ENCODE data around the gene AQP7.
"Not testable (repeated sequence)": the region's sequence is repeated elsewhere in the genome, so short reads cannot be mapped to it uniquely, and the experiment has no call there.

The AQP7 gene

GRCh38 chr9:33392591-33393021 lies 9.8 kb downstream of the AQP7 start:
- H3K9ac ChIP-seq (ENCODE audit: low read length); H3K4me3 ChIP-seq (ENCODE audit: low read length); DNase-seq (ENCODE audit: low read depth); H3K9me3 ChIP-seq (ENCODE audit: control insufficient read depth, low read length); H3K27me3 ChIP-seq (replicated peaks; ENCODE audit: control insufficient read depth, insufficient read depth, low read length): not testable (repeated sequence)
- peaks cover 45% of the 10 kb centered on the region for H3K4me1 ChIP-seq (ENCODE audit: control insufficient read depth, insufficient read depth, low read length)
- H3K36me3 ChIP-seq (ENCODE audit: control insufficient read depth, insufficient read depth, low read length, severe bottlenecking): peaks cover 20% of the 10 kb centered on the region

- peak; percentile 90 for DNase-seq (ENCODE audit: low read depth)
- Histone ChIP-seq H3K4me1 (ENCODE audit: control insufficient read depth, insufficient read depth, low read length) (peaks cover 43% of the 10 kb centered on the region), H3K4me3 (ENCODE audit: low read length) (peak overlapping the region; percentile 64), H3K9ac (ENCODE audit: low read length) (peak overlapping the region; percentile 77), H3K36me3 (ENCODE audit: control insufficient read depth, insufficient read depth, low read length, severe bottlenecking) (peaks cover 20% of the 10 kb centered on the region)
- not testable (repeated sequence) for H3K27me3 ChIP-seq (replicated peaks; ENCODE audit: control insufficient read depth, insufficient read depth, low read length); H3K9me3 ChIP-seq (ENCODE audit: control insufficient read depth, low read length)
Observed at GRCh38 chr9:33391111-33391771, 11.1 kb downstream of the AQP7 start.

GRCh38 chr9:33388110-33388994 lies 14.0 kb downstream of the AQP7 start:
- Histone ChIP-seq H3K9me3 (ENCODE audit: control insufficient read depth, low read length) (no peaks in the 10 kb centered on the region), H3K4me3 (ENCODE audit: low read length) (no peak overlapping the region), H3K27me3 (replicated peaks; ENCODE audit: control insufficient read depth, insufficient read depth, low read length) (no peaks in the 10 kb centered on the region), H3K36me3 (ENCODE audit: control insufficient read depth, insufficient read depth, low read length, severe bottlenecking) (peaks cover 16% of the 10 kb centered on the region), H3K4me1 (ENCODE audit: control insufficient read depth, insufficient read depth, low read length) (peaks cover 20% of the 10 kb centered on the region), H3K9ac (ENCODE audit: low read length) (peak overlapping the region; percentile 15)
- no peak for DNase-seq (ENCODE audit: low read depth)

GRCh38 chr9:33386998-33387397 lies 15.4 kb downstream of the AQP7 start:
- DNase-seq (ENCODE audit: low read depth); H3K9ac ChIP-seq (ENCODE audit: low read length): not testable (repeated sequence)

GRCh38 chr9:33386641-33386996 lies 15.7 kb downstream of the AQP7 start:
- H3K36me3 ChIP-seq (ENCODE audit: control insufficient read depth, insufficient read depth, low read length, severe bottlenecking): peaks cover 16% of the 10 kb centered on the region
- H3K9ac ChIP-seq (ENCODE audit: low read length); DNase-seq (ENCODE audit: low read depth); H3K4me1 ChIP-seq (ENCODE audit: control insufficient read depth, insufficient read depth, low read length); H3K9me3 ChIP-seq (ENCODE audit: control insufficient read depth, low read length); H3K4me3 ChIP-seq (ENCODE audit: low read length); H3K27me3 ChIP-seq (replicated peaks; ENCODE audit: control insufficient read depth, insufficient read depth, low read length): not testable (repeated sequence)

More at GRCh38 chr9:33386998-33387397, 15.4 kb downstream of the AQP7 start:
- peaks cover 10% of the 10 kb centered on the region for H3K4me1 ChIP-seq (ENCODE audit: control insufficient read depth, insufficient read depth, low read length)
- not testable (repeated sequence) for H3K4me3 ChIP-seq (ENCODE audit: low read length); H3K27me3 ChIP-seq (replicated peaks; ENCODE audit: control insufficient read depth, insufficient read depth, low read length); H3K9me3 ChIP-seq (ENCODE audit: control insufficient read depth, low read length)
- peaks cover 16% of the 10 kb centered on the region for H3K36me3 ChIP-seq (ENCODE audit: control insufficient read depth, insufficient read depth, low read length, severe bottlenecking)

GRCh38 chr9:33385979-33386640 lies 16.3 kb downstream of the AQP7 start:
- not testable (repeated sequence) for H3K9ac ChIP-seq (ENCODE audit: low read length); DNase-seq (ENCODE audit: low read depth); H3K9me3 ChIP-seq (ENCODE audit: control insufficient read depth, low read length); H3K4me1 ChIP-seq (ENCODE audit: control insufficient read depth, insufficient read depth, low read length); H3K27me3 ChIP-seq (replicated peaks; ENCODE audit: control insufficient read depth, insufficient read depth, low read length); H3K4me3 ChIP-seq (ENCODE audit: low read length)
- peaks cover 16% of the 10 kb centered on the region for H3K36me3 ChIP-seq (ENCODE audit: control insufficient read depth, insufficient read depth, low read length, severe bottlenecking)

GRCh38 chr9:33385536-33385935 lies 16.8 kb downstream of the AQP7 start:
- not testable (repeated sequence) for DNase-seq (ENCODE audit: low read depth)

GRCh38 chr9:33383396-33383795 lies 19.0 kb downstream of the AQP7 start:
- not testable (repeated sequence) for H3K4me3 ChIP-seq (ENCODE audit: low read length); H3K27me3 ChIP-seq (replicated peaks; ENCODE audit: control insufficient read depth, insufficient read depth, low read length); H3K4me1 ChIP-seq (ENCODE audit: control insufficient read depth, insufficient read depth, low read length); H3K9ac ChIP-seq (ENCODE audit: low read length); H3K9me3 ChIP-seq (ENCODE audit: control insufficient read depth, low read length); DNase-seq (ENCODE audit: low read depth); H3K36me3 ChIP-seq (ENCODE audit: control insufficient read depth, insufficient read depth, low read length, severe bottlenecking)

More at GRCh38 chr9:33385536-33385935, 16.8 kb downstream of the AQP7 start:
- H3K4me3 ChIP-seq (ENCODE audit: low read length); H3K9ac ChIP-seq (ENCODE audit: low read length); H3K9me3 ChIP-seq (ENCODE audit: control insufficient read depth, low read length); H3K27me3 ChIP-seq (replicated peaks; ENCODE audit: control insufficient read depth, insufficient read depth, low read length); H3K4me1 ChIP-seq (ENCODE audit: control insufficient read depth, insufficient read depth, low read length): not testable (repeated sequence)
- H3K36me3 ChIP-seq (ENCODE audit: control insufficient read depth, insufficient read depth, low read length, severe bottlenecking): peaks cover 16% of the 10 kb centered on the region

GRCh38 chr9:33382397-33382796 lies 20.0 kb downstream of the AQP7 start:
- H3K4me3 ChIP-seq (ENCODE audit: low read length); H3K9me3 ChIP-seq (ENCODE audit: control insufficient read depth, low read length); H3K27me3 ChIP-seq (replicated peaks; ENCODE audit: control insufficient read depth, insufficient read depth, low read length); H3K4me1 ChIP-seq (ENCODE audit: control insufficient read depth, insufficient read depth, low read length); H3K9ac ChIP-seq (ENCODE audit: low read length); DNase-seq (ENCODE audit: low read depth); H3K36me3 ChIP-seq (ENCODE audit: control insufficient read depth, insufficient read depth, low read length, severe bottlenecking): not testable (repeated sequence)

GRCh38 chr9:33381231-33381791 lies 21.1 kb downstream of the AQP7 start:
- Histone ChIP-seq H3K9ac (ENCODE audit: low read length) (no peak overlapping the region), H3K9me3 (ENCODE audit: control insufficient read depth, low read length) (no peaks in the 10 kb centered on the region), H3K4me1 (ENCODE audit: control insufficient read depth, insufficient read depth, low read length) (peaks cover 2% of the 10 kb centered on the region), H3K4me3 (ENCODE audit: low read length) (no peak overlapping the region), H3K27me3 (replicated peaks; ENCODE audit: control insufficient read depth, insufficient read depth, low read length) (no peaks in the 10 kb centered on the region), H3K36me3 (ENCODE audit: control insufficient read depth, insufficient read depth, low read length, severe bottlenecking) (peaks cover 4% of the 10 kb centered on the region)
- DNase-seq (ENCODE audit: low read depth): no peak
